GM10248 (cell line): ENCODE measurements around the gene CABLES2.

Experiments used
- CTCF ChIA-PET: fragments of 300-600 bp; sonication (Branson Sonifier 250); formaldehyde crosslinking; extraction: SDS; loops from one replicate; lab custom pipeline; 2021; ENCODE audit warnings: antibody characterized with exemption; lab: Yijun Ruan, JAX
- POLR2A ChIA-PET: fragments of 350-650 bp; sonication (Branson Sonifier 250); formaldehyde crosslinking; extraction: SDS; loops from one replicate; lab custom pipeline; 2020; ENCODE audit warnings: antibody characterized with exemption; lab: Yijun Ruan, JAX
- DNase-seq: peaks from one replicate; pipeline ENCODE4 v3.0.0; 2012; ENCODE audit errors: extremely low spot score
- TF ChIP-seq, protein P1 (sequence below): IDR thresholded peaks from 2 replicates; pipeline ENCODE4 v1.5.1; 2012; ENCODE audit warnings: mild to moderate bottlenecking, low read depth; ENCODE audit errors: extremely low read depth, missing control alignments, control extremely low read depth

The CABLES2 gene

DNA sequence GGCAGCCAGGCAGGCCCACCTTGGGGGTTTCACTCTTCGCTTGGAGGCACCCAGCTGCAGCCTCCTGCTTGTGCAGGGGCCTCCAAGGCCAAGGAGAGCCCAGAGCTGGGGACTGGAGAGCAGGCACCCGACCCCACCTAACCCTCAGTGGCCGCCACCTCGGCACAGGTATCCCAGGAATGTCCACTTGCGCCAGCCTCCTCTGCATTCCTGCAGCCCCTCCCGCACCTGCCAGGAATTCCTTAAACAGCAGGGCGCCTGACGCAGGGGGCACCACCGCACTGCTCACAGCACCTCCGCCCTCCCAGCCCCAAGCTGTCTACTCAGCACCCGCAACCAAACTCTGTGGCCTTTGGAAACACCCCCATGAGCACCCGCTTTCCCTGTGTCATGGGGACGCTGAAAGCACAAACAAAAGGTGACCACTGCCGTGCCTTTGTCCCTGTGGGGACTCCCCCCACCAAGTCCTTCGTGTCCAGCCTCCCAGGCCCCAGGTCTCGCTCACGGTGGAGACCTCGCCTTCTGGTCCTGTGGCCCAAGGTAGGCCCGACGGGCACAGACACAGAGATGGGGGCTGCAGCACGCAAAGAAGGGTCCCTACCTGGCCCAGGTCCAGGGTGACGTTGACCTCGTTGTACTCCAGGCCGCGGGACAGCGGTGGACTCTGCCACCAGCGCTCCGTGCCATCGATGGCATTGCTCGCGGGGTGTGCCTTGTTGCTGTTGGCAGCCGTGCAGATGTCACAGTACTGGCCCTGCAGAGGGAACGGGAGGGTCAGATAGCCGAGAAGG is 45.1 kb downstream of the CABLES2 start:
- DNase-seq, result no peak
- TF ChIP-seq, protein P1, sequence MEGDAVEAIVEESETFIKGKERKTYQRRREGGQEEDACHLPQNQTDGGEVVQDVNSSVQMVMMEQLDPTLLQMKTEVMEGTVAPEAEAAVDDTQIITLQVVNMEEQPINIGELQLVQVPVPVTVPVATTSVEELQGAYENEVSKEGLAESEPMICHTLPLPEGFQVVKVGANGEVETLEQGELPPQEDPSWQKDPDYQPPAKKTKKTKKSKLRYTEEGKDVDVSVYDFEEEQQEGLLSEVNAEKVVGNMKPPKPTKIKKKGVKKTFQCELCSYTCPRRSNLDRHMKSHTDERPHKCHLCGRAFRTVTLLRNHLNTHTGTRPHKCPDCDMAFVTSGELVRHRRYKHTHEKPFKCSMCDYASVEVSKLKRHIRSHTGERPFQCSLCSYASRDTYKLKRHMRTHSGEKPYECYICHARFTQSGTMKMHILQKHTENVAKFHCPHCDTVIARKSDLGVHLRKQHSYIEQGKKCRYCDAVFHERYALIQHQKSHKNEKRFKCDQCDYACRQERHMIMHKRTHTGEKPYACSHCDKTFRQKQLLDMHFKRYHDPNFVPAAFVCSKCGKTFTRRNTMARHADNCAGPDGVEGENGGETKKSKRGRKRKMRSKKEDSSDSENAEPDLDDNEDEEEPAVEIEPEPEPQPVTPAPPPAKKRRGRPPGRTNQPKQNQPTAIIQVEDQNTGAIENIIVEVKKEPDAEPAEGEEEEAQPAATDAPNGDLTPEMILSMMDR, result no peak
- ChIA-PET POLR2A (no interaction called here), CTCF (interaction anchor here (1.2 kb wide), 1 partner anchor 21 kb away, joined by 3 read pairs; no protein-coding TSS in a partner anchor)

DNA sequence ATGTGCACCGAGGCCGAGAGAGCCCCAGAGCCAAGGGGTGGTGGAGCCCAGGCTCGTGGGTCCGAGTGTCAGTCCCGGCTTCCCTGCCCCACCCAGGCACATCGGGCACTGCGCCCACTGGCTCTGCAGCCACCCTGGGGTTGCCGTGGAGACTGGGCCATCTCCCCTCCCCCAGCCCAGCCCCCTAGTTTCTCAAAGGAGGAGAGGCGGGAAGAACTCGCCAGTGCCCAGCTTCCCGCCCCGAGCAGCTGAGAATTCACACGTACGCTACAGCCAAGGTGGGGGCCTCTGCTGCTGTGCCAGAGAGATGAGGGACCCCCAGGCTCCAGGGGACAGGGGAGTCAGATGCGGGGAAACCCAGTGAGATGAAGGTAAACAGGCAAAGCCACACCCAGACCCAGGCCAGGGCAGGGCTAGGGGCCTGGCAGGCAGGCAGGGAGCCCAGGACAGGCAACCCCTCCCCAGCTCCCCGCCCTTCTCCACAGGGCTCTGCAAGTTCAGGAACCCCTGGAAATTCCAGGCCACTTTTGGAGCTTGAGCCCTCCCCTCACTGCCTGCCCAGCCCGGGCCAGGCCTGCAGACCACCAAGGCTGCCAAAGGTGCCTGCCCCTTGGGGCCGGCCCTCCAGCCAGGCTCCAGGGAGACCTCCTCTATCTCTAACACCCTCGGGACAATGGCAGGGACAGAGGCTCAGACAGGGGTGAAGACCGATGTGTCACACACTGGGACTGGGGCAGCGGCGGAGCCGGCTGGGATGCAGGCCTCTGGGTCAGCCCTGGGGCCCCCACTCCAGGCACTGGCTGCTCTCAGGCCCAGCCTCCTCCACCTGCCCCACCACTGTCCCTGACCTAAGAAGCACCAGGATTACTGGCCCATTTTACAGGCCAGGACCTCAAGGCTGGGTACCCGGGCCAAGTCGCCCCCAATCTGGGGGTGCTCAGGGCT is 46.0 kb downstream of the CABLES2 start:
- DNase-seq, result no peak
- TF ChIP-seq, protein P1, result no peak
- ChIA-PET POLR2A (no interaction called here), CTCF (interaction anchor here (1.2 kb wide), 1 partner anchor 22 kb away, joined by 3 read pairs; no protein-coding TSS in a partner anchor)

DNA sequence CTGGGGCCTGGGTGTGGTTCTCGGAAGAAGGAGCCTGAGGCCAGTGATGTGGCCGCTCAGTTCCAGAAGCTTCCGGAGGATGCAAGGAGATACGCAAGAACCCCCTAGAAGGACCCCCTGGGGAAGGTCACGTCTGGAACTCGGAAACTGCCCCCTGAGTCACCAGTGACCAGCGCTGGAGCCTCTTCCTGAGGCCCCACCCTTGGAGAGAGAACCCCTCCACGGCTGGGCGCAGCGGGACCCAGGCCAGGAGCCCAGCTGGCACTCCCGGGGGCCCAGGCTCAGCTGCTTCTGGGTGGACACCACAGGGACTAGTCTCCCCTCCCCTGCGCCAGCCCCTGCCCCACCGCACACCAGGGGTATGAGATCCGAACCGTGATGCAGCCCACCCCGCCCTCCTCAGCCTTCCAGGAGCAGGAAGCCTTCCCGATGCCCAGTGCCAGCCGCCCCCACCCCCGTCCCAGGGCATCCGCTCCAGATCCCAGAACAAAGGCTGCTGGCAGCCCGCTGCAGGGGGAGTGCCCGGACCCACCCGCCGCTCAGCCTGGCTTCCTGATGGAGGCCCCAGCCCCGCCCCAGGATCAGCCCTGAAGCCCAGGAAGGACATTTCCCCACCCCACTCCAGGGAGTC is 47.5 kb downstream of the CABLES2 start:
- CTCF ChIA-PET, result no interaction called here
- DNase-seq, result no peak
- TF ChIP-seq, protein P1, result no peak

DNA sequence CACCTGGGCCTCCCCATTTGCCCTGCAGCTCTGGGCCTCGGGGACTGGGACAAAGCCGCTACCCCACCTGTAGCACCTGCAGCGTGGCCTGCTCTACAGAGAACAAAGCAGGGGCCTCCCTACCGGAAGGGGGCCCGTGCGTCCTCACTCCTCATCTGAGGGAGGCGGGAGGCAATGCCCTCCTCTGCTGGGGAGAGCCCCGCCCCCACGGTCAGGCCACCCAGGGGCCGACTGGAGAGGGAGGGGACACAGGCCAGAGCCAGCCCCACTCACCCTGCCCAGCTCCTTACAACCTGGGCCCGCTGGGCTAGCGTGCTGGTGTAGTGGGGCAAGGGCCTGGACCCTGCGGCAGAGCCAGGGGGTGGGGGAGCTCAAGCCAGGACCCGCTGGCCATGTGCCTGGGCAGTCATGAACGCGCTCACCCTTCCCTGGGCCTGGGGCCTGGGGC is 48.0 kb downstream of the CABLES2 start:
- CTCF ChIA-PET, result no interaction called here
- TF ChIP-seq, protein P1, result no peak
- no peak for DNase-seq
- POLR2A ChIA-PET, result no interaction called here

More for the DNA sequence above, 47.5 kb downstream of the CABLES2 start:
- POLR2A ChIA-PET, result no interaction called here

DNA sequence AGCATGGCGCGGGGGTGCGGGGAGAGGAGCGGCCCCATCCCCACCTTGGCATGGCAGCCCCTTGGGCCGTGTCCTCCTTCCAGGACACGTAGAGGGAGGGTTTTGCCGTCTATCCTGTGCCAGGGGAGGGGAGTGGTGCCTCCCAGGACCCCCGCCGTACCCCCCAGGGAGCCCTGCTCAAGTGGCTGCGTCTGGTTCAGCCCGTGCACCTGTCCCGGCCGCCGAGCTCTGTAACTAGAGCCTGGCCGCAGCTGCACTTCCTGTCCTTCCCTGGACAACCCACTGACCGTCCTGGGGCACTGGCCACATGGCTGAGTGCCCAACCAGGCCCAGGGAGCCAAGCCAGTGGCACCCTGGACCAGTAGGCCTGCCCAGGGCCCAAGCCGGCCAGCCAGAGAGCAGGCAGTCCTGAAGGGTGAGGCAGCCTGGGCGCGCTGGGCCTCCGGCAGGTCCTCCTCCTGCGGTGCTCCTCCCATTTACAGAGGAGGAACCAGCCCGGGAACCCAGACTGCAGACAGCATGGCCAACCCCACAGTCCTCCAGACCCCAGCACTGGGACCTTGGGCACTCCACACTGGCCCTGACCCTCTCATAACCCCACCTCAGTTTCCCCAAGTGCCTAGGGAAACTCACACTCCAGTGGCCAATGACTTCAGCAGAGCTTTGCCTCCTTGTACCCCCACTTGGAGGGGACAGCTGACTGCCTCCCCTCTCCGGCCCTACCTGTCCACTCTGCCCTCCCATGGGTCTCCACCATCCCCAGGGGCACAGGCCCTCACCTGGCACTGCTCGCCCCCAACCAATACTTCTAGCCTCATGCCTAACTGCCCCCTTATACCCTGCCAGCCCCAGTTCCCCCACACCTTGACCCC is 48.7 kb downstream of the CABLES2 start:
- DNase-seq, result no peak
- TF ChIP-seq, protein P1, result no peak
- POLR2A ChIA-PET, result no interaction called here
- CTCF ChIA-PET, result interaction anchor here (1.1 to 1.3 kb wide), 2 partner anchors 9 to 56 kb away, joined by 3 to 5 read pairs; partner anchors contain the start of genes ADRM1 and LAMA5
